Neural cell (in vitro differentiated cells): ENCODE data around the gene SAYSD1.

Experiments
- CTCF ChIP-seq: fragments of 450-650 bp; IDR thresholded peaks from 2 replicates; pipeline ENCODE4 v1.5.1; 2014; ENCODE audit warnings: antibody characterized with exemption, mild to moderate bottlenecking, moderate library complexity; ENCODE audit not compliant: poor library complexity, severe bottlenecking
- EP300 ChIP-seq: fragments of 450-650 bp; conservative IDR thresholded peaks from 2 replicates; pipeline ENCODE4 v1.6.1; 2014; ENCODE audit warnings: antibody characterized with exemption, mild to moderate bottlenecking, moderate library complexity; ENCODE audit not compliant: poor library complexity, severe bottlenecking
- EZH2 ChIP-seq: fragments of 200-600, 300-800 bp; shearing (Covaris generic), sonication (generic); IDR thresholded peaks from 2 replicates; pipeline ENCODE4 v1.6.1; 2014; ENCODE audit warnings: antibody characterized with exemption, low read length, borderline replicate concordance, mild to moderate bottlenecking; ENCODE audit not compliant: insufficient read depth, poor library complexity, severe bottlenecking
- MXI1 ChIP-seq: fragments of 450-650 bp; conservative IDR thresholded peaks from 2 replicates; pipeline ENCODE4 v1.6.1; 2014; ENCODE audit warnings: antibody characterized with exemption, mild to moderate bottlenecking; ENCODE audit not compliant: poor library complexity, severe bottlenecking
- POLR2AphosphoS5 ChIP-seq: IDR thresholded peaks from 2 replicates; pipeline ENCODE4 v1.6.1; 2012
- RAD21 ChIP-seq: fragments of 450-650 bp; conservative IDR thresholded peaks from 2 replicates; pipeline ENCODE4 v1.6.1; 2014; ENCODE audit warnings: antibody characterized with exemption, mild to moderate bottlenecking, moderate library complexity
- REST ChIP-seq: IDR thresholded peaks from 2 replicates; pipeline ENCODE4 v1.6.1; 2012; ENCODE audit warnings: borderline replicate concordance
- SMC3 ChIP-seq: fragments of 450-650 bp; conservative IDR thresholded peaks from 2 replicates; pipeline ENCODE4 v1.6.1; 2014; ENCODE audit warnings: antibody characterized with exemption, mild to moderate bottlenecking, moderate library complexity; ENCODE audit not compliant: poor library complexity
- TAF1 ChIP-seq: IDR thresholded peaks from 2 replicates; pipeline ENCODE4 v1.6.1; 2012; ENCODE audit warnings: low read depth

GRCh38 chr6:39124114-39124513 is 9.1 kb upstream of the SAYSD1 start:
- TF ChIP-seq EP300 = no peak
- TF ChIP-seq CTCF = no peak
- no peak for TF ChIP-seq REST
- no peak for TF ChIP-seq TAF1
- no peak for TF ChIP-seq POLR2AphosphoS5
- no peak for TF ChIP-seq MXI1
- no peak for TF ChIP-seq RAD21
- no peak for TF ChIP-seq SMC3
- no peak for TF ChIP-seq EZH2
